Upper lobe of left lung (tissue), 6 donors: ENCODE measurements around the gene ZNHIT6. TPM values are rescaled to one million over a fixed set of nuclear protein-coding genes. Genes with fewer than 3 reads are reported as not detected.

ENCODE experiments used
- ATAC-seq, 2 donors: fragments of 200-7000 bp; cut with Tn5 transposase; one replicate each; pipeline ENCODE4 v1.9.1; 2022; ENCODE audit warnings: mild to moderate bottlenecking in 2 of 2, moderate library complexity in 2 of 2; ENCODE audit not compliant: low FRiP score in 2 of 2
- DNase-seq, 2 donors: peaks; one replicate each; pipeline ENCODE4 v3.0.0-alpha.2; 2019 to 2020
- H3K27ac ChIP-seq, 4 donors: fragments of 200-600 bp; sonication (generic); one replicate each; pipeline ENCODE4 v1.5.1; 2016 to 2019
- H3K27me3 ChIP-seq, 4 donors: fragments of 200-600 bp; sonication (generic); one replicate each; pipeline ENCODE4 v1.5.1; 2017 to 2019
- H3K36me3 ChIP-seq, 4 donors: fragments of 200-600 bp; sonication (generic); one replicate each; pipeline ENCODE4 v1.5.1; 2016 to 2019
- H3K4me1 ChIP-seq, 4 donors: fragments of 200-600 bp; sonication (generic); one replicate each; pipeline ENCODE4 v1.5.1; 2018 to 2019
- H3K4me3 ChIP-seq, 4 donors: fragments of 200-600 bp; sonication (generic); one replicate each; pipeline ENCODE4 v1.5.1; 2017 to 2019; ENCODE audit warnings: mild to moderate bottlenecking in 2 of 4, moderate library complexity in 1 of 4
- H3K9me3 ChIP-seq, 4 donors: fragments of 200-600 bp; sonication (generic); one replicate each; pipeline ENCODE4 v1.5.1; 2018 to 2019
- EP300 ChIP-seq, 4 donors: sonication (generic); formaldehyde crosslinking; IDR thresholded peaks; one replicate each; pipeline ENCODE4 v1.5.1; 2017; ENCODE audit warnings: antibody characterized with exemption in 4 of 4, control low read depth in 2 of 4
- POLR2A ChIP-seq, 4 donors: fragments of 450-650 bp; IDR thresholded peaks; one replicate each; pipeline ENCODE4 v1.5.1; 2016 to 2017; ENCODE audit warnings: antibody characterized with exemption in 4 of 4, mild to moderate bottlenecking in 2 of 4
- POLR2AphosphoS5 ChIP-seq, 2 donors: sonication (generic); formaldehyde crosslinking; IDR thresholded peaks; one replicate each; pipeline ENCODE4 v1.5.1; 2017; ENCODE audit warnings: antibody characterized with exemption in 2 of 2
- WGBS, 2 donors: methylation state at CpG; one replicate each; pipeline ENCODE4 v1.1.5; 2017 to 2018; 5-methylcytosine and 5-hydroxymethylcytosine counted together
- total RNA-seq, 6 donors: library from RNA; depleted of rRNA in 4 of 6; stranded (reverse); fragments of >200 nt in 4 of 6; gene quantifications; one replicate each; pipeline versions ENCODE4 v1.1.0 to v1.2.1, GENCODE V29; 2016 to 2021
- TF ChIP-seq, protein P1 (sequence below), 6 experiments: fragments of 450-650 bp in 4 of 6; fragments of 200-600 bp in 2 of 6; sonication (generic) in 2 of 6; IDR thresholded peaks; one replicate each; pipeline ENCODE4 v1.5.1; 2016 to 2019; ENCODE audit warnings: antibody characterized with exemption in 6 of 6
- donor health status: DM: no; HTN: no; CAD: no; lungs with moderate emphysema.
- donor health status: DM: no; HTN: yes; CAD: no; lungs with severe emphysema.

Gene ZNHIT6
- total RNA-seq, 6 donors from 2014 or later, result 4.2 to 13.2 (median 10.0) TPM

DNA sequence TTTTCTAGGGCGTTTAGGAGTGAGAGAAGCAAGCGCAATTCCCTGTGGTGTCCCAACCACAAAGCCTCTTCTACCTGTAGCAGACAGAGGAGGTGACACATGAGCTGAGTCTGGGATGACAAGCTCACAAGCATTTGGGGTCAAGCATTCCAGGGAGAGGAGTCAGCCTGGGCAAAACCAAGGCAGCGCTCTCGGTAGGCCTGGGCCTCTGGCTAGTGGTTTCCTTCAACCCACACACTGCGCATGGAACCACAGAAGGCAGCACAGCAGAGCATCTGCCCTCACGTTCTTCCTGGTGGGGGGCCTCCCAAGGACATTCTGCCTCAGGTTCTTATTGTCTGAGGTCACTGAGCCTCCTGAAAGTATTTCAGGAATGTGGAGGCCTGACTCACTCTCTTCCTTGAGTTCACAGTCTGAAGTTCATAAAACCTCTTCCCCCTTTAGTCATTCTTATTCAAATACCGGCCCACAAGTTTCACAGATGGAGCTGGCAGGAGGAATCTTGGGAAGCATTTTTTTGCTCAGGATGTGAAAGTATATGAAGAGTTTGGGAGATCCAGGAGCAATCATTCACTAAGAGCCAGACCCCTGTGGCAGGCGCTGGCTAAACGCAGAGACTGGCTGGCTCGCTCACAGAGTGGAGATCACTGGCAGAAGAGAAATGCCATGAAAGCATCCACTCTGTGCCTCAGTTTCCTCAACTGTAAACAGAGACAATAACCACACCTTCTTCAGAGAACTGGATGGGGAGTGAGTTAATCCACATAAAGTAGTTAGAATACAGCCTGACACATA is 100.9 kb downstream of the ZNHIT6 start:
- DNase-seq (no peak), ATAC-seq (peak in 1 of 2 donors; percentile 13)
- TF ChIP-seq POLR2AphosphoS5 (IDR thresholded peaks at IDR 0.05) (no peak), POLR2A (IDR thresholded peaks at IDR 0.05) (no peak), EP300 (IDR thresholded peaks at IDR 0.05) (no peak)
- TF ChIP-seq, protein P1, sequence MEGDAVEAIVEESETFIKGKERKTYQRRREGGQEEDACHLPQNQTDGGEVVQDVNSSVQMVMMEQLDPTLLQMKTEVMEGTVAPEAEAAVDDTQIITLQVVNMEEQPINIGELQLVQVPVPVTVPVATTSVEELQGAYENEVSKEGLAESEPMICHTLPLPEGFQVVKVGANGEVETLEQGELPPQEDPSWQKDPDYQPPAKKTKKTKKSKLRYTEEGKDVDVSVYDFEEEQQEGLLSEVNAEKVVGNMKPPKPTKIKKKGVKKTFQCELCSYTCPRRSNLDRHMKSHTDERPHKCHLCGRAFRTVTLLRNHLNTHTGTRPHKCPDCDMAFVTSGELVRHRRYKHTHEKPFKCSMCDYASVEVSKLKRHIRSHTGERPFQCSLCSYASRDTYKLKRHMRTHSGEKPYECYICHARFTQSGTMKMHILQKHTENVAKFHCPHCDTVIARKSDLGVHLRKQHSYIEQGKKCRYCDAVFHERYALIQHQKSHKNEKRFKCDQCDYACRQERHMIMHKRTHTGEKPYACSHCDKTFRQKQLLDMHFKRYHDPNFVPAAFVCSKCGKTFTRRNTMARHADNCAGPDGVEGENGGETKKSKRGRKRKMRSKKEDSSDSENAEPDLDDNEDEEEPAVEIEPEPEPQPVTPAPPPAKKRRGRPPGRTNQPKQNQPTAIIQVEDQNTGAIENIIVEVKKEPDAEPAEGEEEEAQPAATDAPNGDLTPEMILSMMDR (IDR thresholded peaks at IDR 0.05), result no peak
- no peaks in the 10 kb centered on the region for H3K27me3 ChIP-seq
- H3K36me3 ChIP-seq, result no peaks in the 10 kb centered on the region
- peaks cover 0 to 11% (median 7%) of the 10 kb centered on the region in 4 donors for H3K4me1 ChIP-seq
- H3K27ac ChIP-seq, result no peak overlapping the region
- H3K4me3 ChIP-seq, result no peak overlapping the region
- no peaks in the 10 kb centered on the region for H3K9me3 ChIP-seq
- 79 to 84% methylated on average over 9 to 10 of the region's 10 CpGs for WGBS, 2 donors

DNA sequence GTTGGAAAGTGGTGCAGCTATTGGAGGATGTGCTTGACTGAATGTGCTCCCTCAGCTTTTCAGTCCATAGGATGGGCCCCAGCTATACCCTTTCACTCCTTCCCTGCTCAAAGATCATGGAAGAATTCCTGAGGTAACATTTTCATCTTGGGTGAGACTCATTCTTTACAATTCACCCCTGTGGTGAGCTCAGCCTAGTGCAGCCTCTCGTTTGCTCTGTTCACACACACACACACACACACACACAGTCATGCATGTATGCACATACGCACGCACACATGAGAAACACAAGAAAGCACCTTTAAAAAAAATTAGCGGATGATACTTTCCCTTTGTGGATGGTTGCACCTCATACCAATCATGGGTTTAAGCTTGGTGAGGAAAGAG is 101.8 kb downstream of the ZNHIT6 start:
- Histone ChIP-seq H3K36me3 (no peaks in the 10 kb centered on the region), H3K4me1 (peaks cover 0 to 3% (median under 1%) of the 10 kb centered on the region in 4 donors), H3K27me3 (no peaks in the 10 kb centered on the region), H3K4me3 (no peak overlapping the region), H3K27ac (no peak overlapping the region), H3K9me3 (no peaks in the 10 kb centered on the region)
- 90 to 96% methylated on average over 4 of the region's 4 CpGs for WGBS, 2 donors
- DNase-seq (no peak), ATAC-seq (no peak)
- TF ChIP-seq EP300 (IDR thresholded peaks at IDR 0.05), result no peak
- no peak for TF ChIP-seq POLR2A (IDR thresholded peaks at IDR 0.05)
- TF ChIP-seq, protein P1 (IDR thresholded peaks at IDR 0.05), result no peak
- TF ChIP-seq POLR2AphosphoS5 (IDR thresholded peaks at IDR 0.05), result no peak

DNA sequence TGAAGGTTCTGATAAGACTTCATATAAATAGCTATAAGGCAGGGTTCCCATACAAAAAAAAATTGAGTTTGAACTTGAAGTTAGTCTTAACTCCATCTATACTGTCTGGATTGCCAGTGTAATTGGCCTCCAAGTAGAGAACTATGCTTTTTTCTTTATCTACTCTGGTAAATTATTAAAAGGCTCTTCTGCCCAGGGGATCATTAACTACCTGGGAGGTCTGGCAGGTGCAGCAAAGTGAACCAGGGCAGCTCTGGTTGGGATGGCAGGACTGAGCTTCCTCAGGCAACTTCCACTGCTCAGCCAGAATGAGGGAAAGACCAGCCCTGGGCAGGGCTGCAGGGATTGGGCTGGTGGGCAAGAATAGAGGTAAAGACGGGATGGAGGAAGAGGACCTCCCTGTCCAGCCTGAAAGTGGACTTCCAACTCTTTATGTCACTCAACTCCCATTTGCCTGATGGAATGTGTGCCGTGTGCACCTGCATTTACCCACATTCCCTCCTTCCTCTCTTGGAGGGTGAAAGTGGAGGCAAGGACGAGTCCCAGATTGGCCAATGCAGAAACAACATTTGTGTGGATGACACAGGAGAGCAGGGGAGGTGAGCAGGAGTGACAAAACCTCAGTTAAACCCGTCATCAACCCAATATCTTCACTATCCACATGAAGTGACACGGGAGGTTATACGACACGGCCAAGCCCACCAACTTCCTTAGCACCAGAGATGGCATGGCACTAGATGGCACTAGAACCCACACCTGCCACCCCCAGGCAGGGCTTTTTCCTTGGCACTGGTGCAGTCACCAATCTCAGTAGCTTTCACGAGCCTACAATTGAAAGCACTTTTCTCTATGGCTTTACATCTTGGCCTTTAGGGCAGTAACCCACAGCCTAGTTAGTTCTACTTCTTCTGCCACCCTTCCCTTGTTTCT is 102.5 kb downstream of the ZNHIT6 start:
- TF ChIP-seq POLR2A (IDR thresholded peaks at IDR 0.05) (no peak), POLR2AphosphoS5 (IDR thresholded peaks at IDR 0.05) (no peak), EP300 (IDR thresholded peaks at IDR 0.05) (no peak)
- TF ChIP-seq, protein P1 (IDR thresholded peaks at IDR 0.05), result no peak
- no peak overlapping the region for H3K4me3 ChIP-seq
- DNase-seq (no peak), ATAC-seq (no peak)
- no peaks in the 10 kb centered on the region for H3K9me3 ChIP-seq
- peaks cover 0 to 3% (median 0%) of the 10 kb centered on the region in 4 donors for H3K4me1 ChIP-seq
- no peaks in the 10 kb centered on the region for H3K27me3 ChIP-seq
- H3K27ac ChIP-seq, result no peak overlapping the region
- no peaks in the 10 kb centered on the region for H3K36me3 ChIP-seq
- WGBS, 2 donors, result 84 to 85% methylated on average over 8 of the region's 8 CpGs

GRCh38 chr1:85604298-85604997 is 103.8 kb downstream of the ZNHIT6 start:
- no peak for DNase-seq
- H3K4me1 ChIP-seq, result peaks cover 0 to 3% (median 0%) of the 10 kb centered on the region in 4 donors
- H3K36me3 ChIP-seq, result no peaks in the 10 kb centered on the region
- no peak overlapping the region for H3K4me3 ChIP-seq
- no peaks in the 10 kb centered on the region for H3K9me3 ChIP-seq
- ATAC-seq, result no peak
- H3K27me3 ChIP-seq, result no peaks in the 10 kb centered on the region
- TF ChIP-seq POLR2AphosphoS5 (IDR thresholded peaks at IDR 0.05) (no peak), EP300 (IDR thresholded peaks at IDR 0.05) (no peak), POLR2A (IDR thresholded peaks at IDR 0.05) (no peak)
- TF ChIP-seq, protein P1 (IDR thresholded peaks at IDR 0.05), result no peak
- 71 to 82% methylated on average over 3 of the region's 3 CpGs for WGBS, 2 donors
- no peak overlapping the region for H3K27ac ChIP-seq
